Naive thymus-derived CD4-positive, alpha-beta T cell (primary cell): Measurements from ENCODE around the gene HSD11B2. TPM values are rescaled to one million over a fixed set of nuclear protein-coding genes. Genes with fewer than 3 reads are reported as not detected.
"Not testable (repeated sequence)": the region's sequence is repeated elsewhere in the genome, so short reads cannot be mapped to it uniquely, and the experiment has no call there.

ENCODE experiments used
- ATAC-seq: fragments of 150-1000 bp; cut with Tn5 transposase; 2 replicates; pipeline ENCODE4 v1.10.0; 2021; ENCODE audit warnings: mild to moderate bottlenecking, moderate library complexity
- CTCF ChIA-PET: fragments of 350-600 bp; sonication (Branson Sonifier 250); formaldehyde crosslinking; loops from one replicate; lab custom pipeline; 2021; ENCODE audit warnings: antibody characterized with exemption; lab: Charles Lee
- POLR2A ChIA-PET: fragments of 350-600 bp; sonication (Branson Sonifier 250); formaldehyde crosslinking; loops from one replicate; lab custom pipeline; 2021; ENCODE audit warnings: antibody characterized with exemption, inconsistent platforms; lab: Charles Lee
- DNase-seq, 9 donors: peaks; one replicate each; pipeline versions ENCODE4 v3.0.0 to v3.0.0-alpha.2; 2020 to 2022; ENCODE audit warnings: mixed read lengths in 1 of 9
- H3K27ac ChIP-seq: one replicate; pipeline ENCODE4 v1.7.0; 2013; ENCODE audit warnings: mild to moderate bottlenecking, low read depth, low read length, moderate library complexity
- H3K27me3 ChIP-seq, 2 donors: one replicate each; pipeline ENCODE4 v1.7.0; 2013; ENCODE audit warnings: low read length in 2 of 2, mild to moderate bottlenecking in 2 of 2, moderate library complexity in 2 of 2; ENCODE audit not compliant: control insufficient read depth in 2 of 2, insufficient read depth in 2 of 2
- H3K36me3 ChIP-seq, 3 experiments: 1 replicate in 2 of 3; 2 replicates in 1 of 3; pipeline ENCODE4 v1.7.0; 2013; ENCODE audit warnings: low read length in 3 of 3, mild to moderate bottlenecking in 3 of 3, moderate library complexity in 1 of 3; ENCODE audit not compliant: insufficient read depth in 3 of 3, control insufficient read depth in 2 of 3
- H3K4me1 ChIP-seq, 2 donors: one replicate each; pipeline ENCODE4 v1.7.0; 2013; ENCODE audit warnings: low read length in 2 of 2, mild to moderate bottlenecking in 2 of 2, moderate library complexity in 1 of 2; ENCODE audit not compliant: control insufficient read depth in 2 of 2, insufficient read depth in 2 of 2
- H3K4me3 ChIP-seq: 2 replicates; pipeline ENCODE4 v1.7.0; 2013; ENCODE audit warnings: mild to moderate bottlenecking, low read length
- H3K9me3 ChIP-seq, 3 experiments: 1 replicate in 2 of 3; 2 replicates in 1 of 3; pipeline ENCODE4 v1.7.0; 2013; ENCODE audit warnings: low read length in 3 of 3; ENCODE audit not compliant: control insufficient read depth in 2 of 3
- H3K27ac Mint-ChIP-seq, 9 donors: one replicate each; pipeline ENCODE4 v1.8.0; 2020 to 2022; ENCODE audit warnings: mixed read lengths in 9 of 9, mild to moderate bottlenecking in 8 of 9, moderate library complexity in 5 of 9, inconsistent platforms in 2 of 9
- H3K27me3 Mint-ChIP-seq, 5 donors: one replicate each; pipeline ENCODE4 v1.8.0; 2021 to 2022; ENCODE audit warnings: mixed read lengths in 5 of 5, mild to moderate bottlenecking in 1 of 5
- H3K36me3 Mint-ChIP-seq, 5 donors: one replicate each; pipeline ENCODE4 v1.8.0; 2020 to 2022; ENCODE audit warnings: mixed read lengths in 5 of 5, mild to moderate bottlenecking in 3 of 5, inconsistent platforms in 1 of 5
- H3K4me1 Mint-ChIP-seq, 7 donors: one replicate each; pipeline ENCODE4 v1.8.0; 2020 to 2022; ENCODE audit warnings: mixed read lengths in 7 of 7, mild to moderate bottlenecking in 3 of 7, inconsistent platforms in 1 of 7
- H3K4me3 Mint-ChIP-seq, 10 donors: one replicate each; pipeline ENCODE4 v1.8.0; 2020 to 2022; ENCODE audit warnings: mild to moderate bottlenecking in 10 of 10, mixed read lengths in 10 of 10, moderate library complexity in 6 of 10, inconsistent platforms in 2 of 10
- H3K9me3 Mint-ChIP-seq, 11 donors: one replicate each; pipeline ENCODE4 v1.8.0; 2020 to 2022; ENCODE audit warnings: mixed read lengths in 11 of 11, mild to moderate bottlenecking in 4 of 11, inconsistent platforms in 1 of 11, moderate library complexity in 1 of 11
- intact Hi-C, 2 donors: fragments of 100-400 bp; cut with micrococcal nuclease; formaldehyde crosslinking; loops; one replicate each; pipeline ENCODE4 v1.15.1; 2023
- polyA plus RNA-seq, 2 donors: library from polyadenylated mRNA; unstranded; fragments of 300-500 nt; fragmentation: Illumina TruSeq; gene quantifications; one replicate each; pipeline ENCODE4 v1.2.3, GENCODE V29; 2021
- total RNA-seq, 6 experiments: library from RNA in 5 of 6; stranded (reverse) in 5 of 6; gene quantifications; 1 replicate in 5 of 6; 2 replicates in 1 of 6; pipeline ENCODE4 v1.2.3 and lab custom pipeline; 2021 to 2026

HSD11B2 gene
- total and polyA plus RNA-seq, 7 experiments from 2014 or later: 0.17 TPM; not detected in 6

DNA sequence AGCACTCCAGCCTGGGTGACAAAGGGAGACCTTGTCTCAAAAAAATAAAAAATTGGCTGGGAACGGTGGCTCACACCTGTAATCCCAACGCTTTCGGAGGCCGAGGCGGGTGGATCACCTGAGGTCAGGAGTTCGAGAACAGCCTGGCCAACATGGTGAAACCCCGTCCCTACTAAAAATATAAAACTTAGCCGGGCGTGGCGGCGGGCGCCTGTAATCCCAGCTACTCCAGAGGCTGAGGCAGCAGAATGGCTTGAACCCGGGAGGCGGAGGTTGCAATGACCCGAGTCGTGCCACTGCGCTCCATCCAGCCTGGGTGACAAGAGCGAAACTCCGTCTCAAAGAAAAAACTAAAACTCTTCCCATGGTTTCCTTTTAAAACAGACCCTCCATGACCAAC, 15.5 kb upstream of the HSD11B2 start:
- peak overlapping the region in 2 of 9 donors; percentile 60 to 63 for H3K27ac Mint-ChIP-seq
- H3K27me3 ChIP-seq, H3K36me3 ChIP-seq, H3K9me3 Mint-ChIP-seq, H3K36me3 Mint-ChIP-seq, CTCF ChIA-PET, H3K4me1 ChIP-seq, POLR2A ChIA-PET, H3K27ac ChIP-seq, DNase-seq, ATAC-seq, H3K9me3 ChIP-seq: not testable (repeated sequence)
- peaks cover 22 to 44% (median 34%) of the 10 kb centered on the region in 5 donors for H3K27me3 Mint-ChIP-seq
- intact Hi-C loops: loop anchor here in 1 of 2 donors (5.0 kb wide), 1 partner anchor 138 kb away; the partner anchor contains the start of gene PLEKHG4
- H3K4me3 Mint-ChIP-seq: peak overlapping the region in 8 of 10 donors; percentile 38 to 80 (median 48)
- H3K4me3 ChIP-seq: peak overlapping the region; percentile 30
- H3K4me1 Mint-ChIP-seq: peaks cover 5 to 15% (median 10%) of the 10 kb centered on the region in 7 donors

DNA sequence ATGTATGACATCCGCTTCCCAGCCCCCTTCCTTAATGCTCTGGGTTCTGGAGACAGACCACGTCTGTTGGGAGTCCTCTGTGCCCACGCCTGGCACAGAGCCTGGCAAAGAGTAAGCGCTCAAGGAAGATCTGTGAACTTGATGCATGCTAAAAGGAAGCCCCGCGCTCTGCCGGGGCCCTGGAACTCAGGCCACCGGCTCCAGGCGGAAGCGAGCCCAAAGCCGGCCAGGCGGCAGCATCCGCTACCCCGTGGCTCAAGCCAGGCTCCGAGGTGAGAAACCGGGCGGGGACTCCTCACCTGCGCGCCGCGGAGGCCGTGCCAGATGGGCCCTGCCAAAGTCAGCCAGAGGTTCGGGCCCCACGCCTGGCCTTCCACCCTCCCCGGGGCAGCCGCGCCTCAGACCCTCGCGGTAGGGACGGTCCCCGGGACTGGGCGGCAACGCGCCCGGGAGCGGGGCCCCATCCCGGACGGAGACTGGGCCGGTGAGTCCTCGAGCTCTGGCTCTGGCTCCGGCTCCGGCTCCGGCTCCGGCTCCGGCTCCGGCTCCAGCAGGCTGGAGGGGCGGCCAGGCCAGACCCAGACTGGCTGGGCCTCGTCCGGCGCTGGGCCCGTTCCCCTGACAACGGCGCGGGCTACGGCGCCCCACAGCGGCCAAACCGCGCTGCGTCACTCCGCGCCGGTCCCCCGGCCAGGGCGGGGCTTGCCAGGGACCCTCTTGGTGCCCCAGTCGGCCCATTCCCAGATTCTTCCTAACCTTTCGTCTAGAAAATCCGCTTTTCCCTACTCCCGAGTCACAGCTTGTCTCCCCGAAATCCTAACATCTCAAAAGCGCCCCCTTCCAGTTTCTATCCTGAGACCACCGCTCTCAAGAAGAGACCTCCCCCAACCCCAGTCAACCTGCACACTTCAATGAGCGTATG, 14.8 kb upstream of the HSD11B2 start, which contains the start of gene ZDHHC1:
ZDHHC1 (minus strand) TSS at position 606 of the 922 bp plus-strand sequence. CDS start 8,702 bp downstream, outside the sequence.
- ChIA-PET POLR2A (no interaction called here), CTCF (interaction anchor here (0.7 kb wide), 1 partner anchor 36 kb away, joined by 3 read pairs; no protein-coding TSS in a partner anchor)
- H3K27ac Mint-ChIP-seq: peak within 1 kb of the TSS in 3 of 9 donors; percentile 11 to 82 (median 63)
- peaks cover 22 to 42% (median 34%) of the 10 kb centered on the region in 5 donors for H3K27me3 Mint-ChIP-seq
- intact Hi-C loops: loop anchor here (1.0 to 5.0 kb wide), 3 partner anchors 67 to 439 kb away; partner anchors contain the start of gene PLEKHG4 (in 1 of the 2)
- Histone ChIP-seq H3K4me1 (no peaks in the 10 kb centered on the region), H3K27ac (no peak within 1 kb of the TSS), H3K27me3 (peaks cover 3 to 4% of the 10 kb centered on the region in 2 donors), H3K9me3 (no peaks in the 10 kb centered on the region), H3K4me3 (peak within 1 kb of the TSS; percentile 30), H3K36me3 (no peaks in the 10 kb centered on the region)
- peaks cover 5 to 15% (median 10%) of the 10 kb centered on the region in 7 donors for H3K4me1 Mint-ChIP-seq
- DNase-seq (peak in 5 of 9 donors; percentile 19 to 76 (median 45)), ATAC-seq (peak; percentile 90)
- H3K9me3 Mint-ChIP-seq: peaks cover 0 to 2% (median 0%) of the 10 kb centered on the region in 11 donors
- peak within 1 kb of the TSS; percentile 67 to 88 (median 76) for H3K4me3 Mint-ChIP-seq
- no peaks in the 10 kb centered on the region for H3K36me3 Mint-ChIP-seq

DNA sequence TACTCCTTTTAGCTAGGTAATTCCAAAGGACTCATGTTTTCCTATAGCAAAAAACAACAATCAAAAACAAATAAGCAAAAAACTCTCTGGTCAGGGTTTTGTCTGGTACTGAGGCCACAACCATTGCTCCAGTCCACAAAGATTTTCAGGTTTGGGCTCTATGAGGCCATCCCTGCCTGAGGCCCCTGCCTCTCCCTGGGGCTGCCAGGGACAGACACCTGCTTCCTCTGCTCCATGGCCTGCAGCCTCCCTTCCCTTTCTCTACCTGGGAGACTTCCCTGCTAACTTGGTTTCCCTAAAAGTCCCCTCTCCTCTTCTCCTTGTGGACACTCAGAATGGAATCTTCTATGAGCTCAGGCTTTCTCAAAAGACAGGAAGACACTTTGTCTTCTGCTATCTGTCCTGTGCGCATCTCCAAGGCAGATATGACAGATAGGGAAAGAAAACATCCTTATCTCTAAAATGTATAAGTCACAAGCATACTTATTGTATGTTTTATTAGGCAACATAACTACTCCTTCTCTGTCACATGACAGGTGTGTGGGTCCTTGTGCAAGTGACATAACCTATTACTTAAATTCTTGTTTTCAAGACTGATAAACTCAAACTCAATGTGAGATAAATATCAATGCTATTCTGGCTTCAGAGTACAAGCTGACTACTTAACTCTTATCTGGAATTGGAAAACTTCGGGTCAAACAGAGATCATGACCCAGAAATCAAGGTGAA, 13.4 kb upstream of the HSD11B2 start:
- peak overlapping the region in 1 of 9 donors; percentile 33 for H3K27ac Mint-ChIP-seq
- POLR2A ChIA-PET: interaction anchor here (1.3 kb wide), 1 partner anchor 65 kb away, joined by 3 read pairs; no protein-coding TSS in a partner anchor
- H3K9me3 Mint-ChIP-seq: peaks cover 0 to 2% (median 0%) of the 10 kb centered on the region in 11 donors
- ATAC-seq (no peak), DNase-seq (no peak)
- Histone ChIP-seq H3K4me3 (no peak overlapping the region), H3K4me1 (no peaks in the 10 kb centered on the region), H3K9me3 (no peaks in the 10 kb centered on the region), H3K27me3 (peaks cover 3 to 7% of the 10 kb centered on the region in 2 donors), H3K27ac (no peak overlapping the region), H3K36me3 (no peaks in the 10 kb centered on the region)
- intact Hi-C loops: loop anchor here in 1 of 2 donors (5.0 kb wide), 1 partner anchor 140 kb away; the partner anchor contains the start of gene PLEKHG4
- peaks cover 22 to 38% (median 34%) of the 10 kb centered on the region in 5 donors for H3K27me3 Mint-ChIP-seq
- H3K36me3 Mint-ChIP-seq: no peaks in the 10 kb centered on the region
- peaks cover 5 to 15% (median 10%) of the 10 kb centered on the region in 7 donors for H3K4me1 Mint-ChIP-seq
- peak overlapping the region in 8 of 10 donors; percentile 3 to 88 (median 60) for H3K4me3 Mint-ChIP-seq
- CTCF ChIA-PET: interaction anchor here (1.0 kb wide), 1 partner anchor 262 kb away, joined by 3 read pairs; no protein-coding TSS in a partner anchor

DNA sequence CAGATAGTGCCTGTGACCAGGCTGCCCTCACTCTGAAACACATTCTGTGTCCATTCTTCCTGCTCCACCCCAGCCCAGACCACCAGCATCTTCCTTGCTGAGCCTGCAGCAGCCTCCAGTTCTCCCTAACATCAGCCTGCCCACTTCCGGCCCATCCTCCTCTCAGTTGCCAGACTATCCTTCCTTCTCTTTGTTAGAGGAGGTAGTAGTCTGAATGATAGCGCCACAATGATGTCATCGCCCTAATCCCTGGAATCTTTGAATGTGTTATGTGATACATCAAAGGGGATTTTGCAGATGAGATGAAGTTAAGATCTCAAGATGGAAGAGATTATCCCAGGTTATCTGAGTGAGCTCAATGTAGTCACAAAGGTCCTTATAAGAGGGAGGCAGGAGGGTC, 11.4 kb upstream of the HSD11B2 start:
- ATAC-seq (no peak), DNase-seq (no peak)
- ChIA-PET POLR2A (no interaction called here), CTCF (no interaction called here)
- no peaks in the 10 kb centered on the region for H3K4me1 ChIP-seq
- no peaks in the 10 kb centered on the region for H3K36me3 ChIP-seq
- no peaks in the 10 kb centered on the region for H3K36me3 Mint-ChIP-seq
- peaks cover 0 to 2% (median 0%) of the 10 kb centered on the region in 11 donors for H3K9me3 Mint-ChIP-seq
- no peak overlapping the region for H3K27ac Mint-ChIP-seq
- peaks cover 3% of the 10 kb centered on the region in 2 donors for H3K27me3 ChIP-seq
- peaks cover 5 to 15% (median 10%) of the 10 kb centered on the region in 7 donors for H3K4me1 Mint-ChIP-seq
- H3K27ac ChIP-seq: no peak overlapping the region
- H3K9me3 ChIP-seq: no peaks in the 10 kb centered on the region
- no peak overlapping the region for H3K4me3 ChIP-seq
- intact Hi-C loops: loop anchor here in 1 of 2 donors (5.0 kb wide), 1 partner anchor 142 kb away; the partner anchor contains the start of gene PLEKHG4
- no peak overlapping the region for H3K4me3 Mint-ChIP-seq
- H3K27me3 Mint-ChIP-seq: peaks cover 22 to 40% (median 32%) of the 10 kb centered on the region in 5 donors

DNA sequence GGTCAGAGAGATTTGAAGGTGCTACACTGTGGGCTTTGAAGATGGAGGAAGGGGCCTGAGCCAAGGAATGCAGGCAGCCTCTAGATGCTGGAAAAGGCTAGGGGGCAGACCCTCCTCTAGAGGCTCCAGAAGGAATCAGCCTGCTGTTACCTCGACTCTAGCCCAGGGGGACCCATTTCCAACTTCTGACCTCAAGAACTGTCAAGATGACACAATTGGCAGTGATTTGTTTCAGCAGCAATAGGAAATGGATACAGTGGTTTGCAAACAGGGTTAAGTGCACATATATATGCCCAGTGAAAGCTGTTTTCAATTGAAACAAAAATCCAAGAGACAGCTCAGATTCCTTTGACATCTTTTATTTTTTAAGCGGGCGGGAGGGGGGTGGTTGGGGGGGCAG, 11.0 kb upstream of the HSD11B2 start:
- H3K4me3 ChIP-seq: no peak overlapping the region
- ChIA-PET CTCF (no interaction called here), POLR2A (no interaction called here)
- Mint-ChIP-seq H3K27me3 (peaks cover 23 to 39% (median 29%) of the 10 kb centered on the region in 5 donors), H3K4me3 (no peak overlapping the region), H3K27ac (no peak overlapping the region), H3K9me3 (peaks cover 0 to 2% (median 0%) of the 10 kb centered on the region in 11 donors), H3K36me3 (no peaks in the 10 kb centered on the region), H3K4me1 (peaks cover 5 to 15% (median 10%) of the 10 kb centered on the region in 7 donors)
- no peak overlapping the region for H3K27ac ChIP-seq
- intact Hi-C loops: loop anchor here in 1 of 2 donors (5.0 kb wide), 1 partner anchor 143 kb away; the partner anchor contains the start of gene PLEKHG4
- no peak for ATAC-seq
- no peak for DNase-seq
- no peaks in the 10 kb centered on the region for H3K9me3 ChIP-seq
- H3K36me3 ChIP-seq: no peaks in the 10 kb centered on the region
- H3K27me3 ChIP-seq: peaks cover 3% of the 10 kb centered on the region in 2 donors
- H3K4me1 ChIP-seq: no peaks in the 10 kb centered on the region

DNA sequence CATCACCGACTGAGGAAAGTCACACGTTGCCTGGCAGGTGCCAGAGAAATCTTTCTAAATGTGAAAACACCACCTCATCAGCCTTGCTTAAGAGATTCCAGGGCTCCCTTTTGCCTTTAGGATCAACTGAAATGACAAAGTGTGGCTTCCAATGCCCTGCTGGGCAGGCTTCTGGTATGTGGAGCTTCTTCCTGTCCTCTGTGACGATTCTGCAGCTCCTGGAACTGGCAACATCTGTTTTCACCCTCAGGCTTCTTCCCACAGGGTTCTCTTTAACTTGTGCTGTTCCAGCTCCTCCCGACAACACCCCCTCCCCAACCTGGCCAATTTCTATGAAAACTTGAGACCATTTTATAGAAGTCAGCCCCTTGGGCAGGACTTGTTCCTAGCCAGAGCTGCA, 9.9 kb upstream of the HSD11B2 start:
- H3K4me3 Mint-ChIP-seq: no peak overlapping the region
- H3K4me1 Mint-ChIP-seq: peaks cover 4 to 12% (median 5%) of the 10 kb centered on the region in 7 donors
- Histone ChIP-seq H3K4me1 (no peaks in the 10 kb centered on the region), H3K27me3 (peaks cover 3% of the 10 kb centered on the region in 2 donors), H3K4me3 (no peak overlapping the region), H3K36me3 (no peaks in the 10 kb centered on the region), H3K27ac (no peak overlapping the region), H3K9me3 (no peaks in the 10 kb centered on the region)
- intact Hi-C loops: no loop called here
- POLR2A ChIA-PET: no interaction called here
- DNase-seq (no peak), ATAC-seq (no peak)
- no peaks in the 10 kb centered on the region for H3K36me3 Mint-ChIP-seq
- H3K27me3 Mint-ChIP-seq: peaks cover 17 to 42% (median 28%) of the 10 kb centered on the region in 5 donors
- no peaks in the 10 kb centered on the region for H3K9me3 Mint-ChIP-seq
- CTCF ChIA-PET: no interaction called here
- H3K27ac Mint-ChIP-seq: no peak overlapping the region
